ENCODE data around the gene S100A3.

S100A3 gene

GRCh38 chr1:153547560-153548551 lies 1.2 kb downstream of the S100A3 start:
- DNase-seq, result no peak

- no peak for DNase-seq
Observed at GRCh38 chr1:153546796-153547559, 2.1 kb downstream of the S100A3 start.

- no peak for DNase-seq
Observed at GRCh38 chr1:153546371-153546770, 2.7 kb downstream of the S100A3 start.

GRCh38 chr1:153545067-153546055 lies 3.7 kb downstream of the S100A3 start, which contains the start of gene S100A4:
S100A4 (minus strand) TSS chr1:153545806; CDS start chr1:153544794, 1,012 bp downstream.
- peak; percentile 83 to 90 for DNase-seq

GRCh38 chr1:153544453-153545066 lies 4.5 kb downstream of the S100A3 start:
- no peak for DNase-seq

GRCh38 chr1:153543736-153544135 lies 5.3 kb downstream of the S100A3 start:
- no peak for DNase-seq

- DNase-seq, result no peak
Observed at GRCh38 chr1:153542956-153543711, 5.9 kb downstream of the S100A3 start.

GRCh38 chr1:153541641-153542590 lies 7.1 kb downstream of the S100A3 start:
- DNase-seq, result no peak

GRCh38 chr1:153540394-153541361 lies 8.4 kb downstream of the S100A3 start, which contains the start of gene S100A5:
S100A5 (minus strand) TSS chr1:153540934; CDS start chr1:153540191, 743 bp downstream.
- DNase-seq, result peak; percentile 62 to 66

- no peak for DNase-seq
Observed at GRCh38 chr1:153539395-153540093, 9.5 kb downstream of the S100A3 start.

- DNase-seq, result no peak
Observed at GRCh38 chr1:153538315-153538821, 10.7 kb downstream of the S100A3 start.

GRCh38 chr1:153537376-153537730 lies 11.7 kb downstream of the S100A3 start:
- DNase-seq, result no peak

GRCh38 chr1:153536671-153537375 lies 12.2 kb downstream of the S100A3 start:
- no peak for DNase-seq

- DNase-seq, result peak; percentile 85 to 88
Observed at GRCh38 chr1:153536012-153536670, 12.9 kb downstream of the S100A3 start.

GRCh38 chr1:153535242-153536011 lies 13.6 kb downstream of the S100A3 start, which contains the start of gene S100A6:
S100A6 (minus strand) TSS chr1:153535991; CDS start chr1:153535339, 652 bp downstream.
- peak; percentile 42 to 55 for DNase-seq

- DNase-seq, result no peak
Observed at GRCh38 chr1:153534925-153535241, 14.2 kb downstream of the S100A3 start.

Measured in CD4-positive, alpha-beta T cell treated with Interleukin-4 for 1 hour (primary cell).